Measurements from ENCODE around the gene CNGB1. TPM values are rescaled to one million over a fixed set of nuclear protein-coding genes. Genes with fewer than 3 reads are reported as not detected.

CNGB1 gene
- total and polyA plus RNA-seq, 8 donors: 0.08 to 18.0 (median 0.73) TPM; not detected in 5

DNA sequence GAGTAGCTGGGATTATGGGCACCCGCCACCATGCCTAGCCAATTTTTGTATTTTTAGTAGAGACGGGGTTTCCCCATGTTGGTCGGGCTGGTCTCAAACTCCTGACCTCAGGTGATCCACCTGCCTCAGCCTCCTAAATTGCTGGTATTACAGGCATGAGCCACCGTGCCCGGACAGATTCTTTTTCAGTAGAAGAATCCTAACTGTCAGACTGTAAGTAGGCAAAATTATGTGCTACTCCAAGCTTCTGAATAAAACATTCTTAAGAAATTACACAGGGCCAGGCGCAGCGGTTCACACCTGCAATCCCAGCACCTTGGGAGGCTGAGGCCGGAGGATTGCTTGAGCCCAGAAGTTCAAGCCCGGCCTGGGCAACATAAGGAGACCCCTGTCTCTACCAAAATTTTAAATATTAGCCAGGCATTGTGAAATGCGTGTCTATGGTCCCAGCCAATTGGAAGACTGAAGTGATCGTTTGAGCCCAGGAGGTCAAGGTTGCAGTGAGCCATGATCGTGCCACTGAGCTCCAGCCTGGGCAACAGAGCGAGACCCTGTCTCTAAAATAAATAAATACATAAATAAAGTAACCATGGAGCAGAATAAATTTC, 101.9 kb downstream of the CNGB1 start:
- no peaks in the 10 kb centered on the region for H3K4me1 ChIP-seq
- WGBS, 5 donors: 90 to 94% (median 93%) methylated on average over 13 of the region's 13 CpGs
- H3K4me3 ChIP-seq: no peak overlapping the region
- H3K27me3 ChIP-seq: peaks cover 0 to 16% (median 0%) of the 10 kb centered on the region in 3 donors
- H3K9me3 ChIP-seq: no peaks in the 10 kb centered on the region
- H3K36me3 ChIP-seq: no peaks in the 10 kb centered on the region
- no peak for TF ChIP-seq POLR2A (IDR thresholded peaks at IDR 0.05)
- TF ChIP-seq POLR2AphosphoS5 (IDR thresholded peaks at IDR 0.05): no peak
- TF ChIP-seq EP300 (IDR thresholded peaks at IDR 0.05): no peak
- TF ChIP-seq, protein P1, sequence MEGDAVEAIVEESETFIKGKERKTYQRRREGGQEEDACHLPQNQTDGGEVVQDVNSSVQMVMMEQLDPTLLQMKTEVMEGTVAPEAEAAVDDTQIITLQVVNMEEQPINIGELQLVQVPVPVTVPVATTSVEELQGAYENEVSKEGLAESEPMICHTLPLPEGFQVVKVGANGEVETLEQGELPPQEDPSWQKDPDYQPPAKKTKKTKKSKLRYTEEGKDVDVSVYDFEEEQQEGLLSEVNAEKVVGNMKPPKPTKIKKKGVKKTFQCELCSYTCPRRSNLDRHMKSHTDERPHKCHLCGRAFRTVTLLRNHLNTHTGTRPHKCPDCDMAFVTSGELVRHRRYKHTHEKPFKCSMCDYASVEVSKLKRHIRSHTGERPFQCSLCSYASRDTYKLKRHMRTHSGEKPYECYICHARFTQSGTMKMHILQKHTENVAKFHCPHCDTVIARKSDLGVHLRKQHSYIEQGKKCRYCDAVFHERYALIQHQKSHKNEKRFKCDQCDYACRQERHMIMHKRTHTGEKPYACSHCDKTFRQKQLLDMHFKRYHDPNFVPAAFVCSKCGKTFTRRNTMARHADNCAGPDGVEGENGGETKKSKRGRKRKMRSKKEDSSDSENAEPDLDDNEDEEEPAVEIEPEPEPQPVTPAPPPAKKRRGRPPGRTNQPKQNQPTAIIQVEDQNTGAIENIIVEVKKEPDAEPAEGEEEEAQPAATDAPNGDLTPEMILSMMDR (IDR thresholded peaks at IDR 0.05): no peak
- intact Hi-C loops (cut with DNase I; ENCODE audit: low total_unique reads): loop anchor here (10.0 kb wide), 1 partner anchor 74 kb away; no protein-coding TSS in a partner anchor
- no peak overlapping the region for H3K27ac ChIP-seq
- no peak for DNase-seq

DNA sequence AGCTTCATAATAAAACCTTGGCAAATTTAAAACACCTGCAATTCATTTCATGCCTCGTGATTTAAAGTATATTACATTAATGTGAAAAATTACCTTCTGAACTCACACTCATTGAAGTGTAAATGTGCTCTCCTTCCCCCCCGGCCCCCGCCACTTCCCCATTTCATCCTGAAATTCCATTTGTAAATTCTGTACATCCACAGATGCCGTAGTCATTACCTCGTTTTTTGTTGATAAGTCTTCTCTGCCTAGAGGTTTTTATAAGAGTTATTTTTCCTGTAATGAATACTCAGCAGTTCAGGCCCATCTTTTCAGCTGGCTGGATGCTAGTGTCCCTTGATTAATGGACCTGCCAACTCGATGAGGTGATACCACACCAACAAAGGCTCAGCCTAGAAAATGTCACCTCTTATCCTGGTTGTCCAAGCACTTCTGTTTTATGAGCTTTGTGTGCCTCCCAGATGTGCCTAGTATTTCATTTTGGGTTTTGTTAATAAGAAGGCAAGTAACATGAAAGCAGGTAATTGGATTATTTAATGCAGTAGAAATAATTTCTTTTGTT, 103.8 kb downstream of the CNGB1 start:
- no peaks in the 10 kb centered on the region for H3K27me3 ChIP-seq
- intact Hi-C loops (cut with DNase I; ENCODE audit: low total_unique reads): loop anchor here (10.0 kb wide), 1 partner anchor 72 kb away; no protein-coding TSS in a partner anchor
- 51 to 64% (median 59%) methylated on average over 6 of the region's 6 CpGs for WGBS, 5 donors
- DNase-seq: no peak
- no peaks in the 10 kb centered on the region for H3K36me3 ChIP-seq
- no peaks in the 10 kb centered on the region for H3K9me3 ChIP-seq
- no peak overlapping the region for H3K4me3 ChIP-seq
- peaks cover 3 to 9% (median 7%) of the 10 kb centered on the region in 4 donors for H3K4me1 ChIP-seq
- no peak overlapping the region for H3K27ac ChIP-seq
- TF ChIP-seq, protein P1 (IDR thresholded peaks at IDR 0.05): no peak
- TF ChIP-seq POLR2AphosphoS5 (IDR thresholded peaks at IDR 0.05): no peak
- no peak for TF ChIP-seq EP300 (IDR thresholded peaks at IDR 0.05)
- TF ChIP-seq POLR2A (IDR thresholded peaks at IDR 0.05): no peak

DNA sequence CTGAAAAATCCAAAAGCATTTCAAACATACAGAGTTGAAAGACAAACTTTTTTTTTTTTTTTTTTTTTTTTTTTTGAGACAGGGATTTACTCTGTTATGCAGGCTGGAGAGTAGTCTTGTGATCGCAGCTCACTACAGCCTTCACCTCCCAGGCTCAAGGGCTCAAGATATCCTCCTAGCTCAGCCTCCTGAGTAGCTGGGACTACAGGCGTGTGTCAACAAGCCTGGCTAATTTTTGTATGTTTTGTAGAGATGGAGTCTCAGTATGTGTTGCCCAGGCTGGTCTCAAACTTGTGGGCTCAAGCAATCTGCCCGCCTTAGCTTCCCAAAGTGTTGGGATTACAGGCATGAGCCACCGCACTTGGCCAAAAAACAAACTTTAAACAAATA, 104.4 kb downstream of the CNGB1 start:
- TF ChIP-seq POLR2A (IDR thresholded peaks at IDR 0.05): no peak
- TF ChIP-seq, protein P1 (IDR thresholded peaks at IDR 0.05): no peak
- TF ChIP-seq EP300 (IDR thresholded peaks at IDR 0.05): no peak
- TF ChIP-seq POLR2AphosphoS5 (IDR thresholded peaks at IDR 0.05): no peak
- Histone ChIP-seq H3K9me3 (no peaks in the 10 kb centered on the region), H3K27me3 (no peaks in the 10 kb centered on the region), H3K27ac (no peak overlapping the region), H3K4me3 (no peak overlapping the region), H3K36me3 (no peaks in the 10 kb centered on the region), H3K4me1 (peaks cover 3 to 9% (median 7%) of the 10 kb centered on the region in 4 donors)
- no peak for DNase-seq
- intact Hi-C loops (cut with DNase I; ENCODE audit: low total_unique reads): loop anchor here (10.0 kb wide), 1 partner anchor 72 kb away; no protein-coding TSS in a partner anchor
- 82 to 93% (median 88%) methylated on average over 4 of the region's 4 CpGs for WGBS, 5 donors

DNA sequence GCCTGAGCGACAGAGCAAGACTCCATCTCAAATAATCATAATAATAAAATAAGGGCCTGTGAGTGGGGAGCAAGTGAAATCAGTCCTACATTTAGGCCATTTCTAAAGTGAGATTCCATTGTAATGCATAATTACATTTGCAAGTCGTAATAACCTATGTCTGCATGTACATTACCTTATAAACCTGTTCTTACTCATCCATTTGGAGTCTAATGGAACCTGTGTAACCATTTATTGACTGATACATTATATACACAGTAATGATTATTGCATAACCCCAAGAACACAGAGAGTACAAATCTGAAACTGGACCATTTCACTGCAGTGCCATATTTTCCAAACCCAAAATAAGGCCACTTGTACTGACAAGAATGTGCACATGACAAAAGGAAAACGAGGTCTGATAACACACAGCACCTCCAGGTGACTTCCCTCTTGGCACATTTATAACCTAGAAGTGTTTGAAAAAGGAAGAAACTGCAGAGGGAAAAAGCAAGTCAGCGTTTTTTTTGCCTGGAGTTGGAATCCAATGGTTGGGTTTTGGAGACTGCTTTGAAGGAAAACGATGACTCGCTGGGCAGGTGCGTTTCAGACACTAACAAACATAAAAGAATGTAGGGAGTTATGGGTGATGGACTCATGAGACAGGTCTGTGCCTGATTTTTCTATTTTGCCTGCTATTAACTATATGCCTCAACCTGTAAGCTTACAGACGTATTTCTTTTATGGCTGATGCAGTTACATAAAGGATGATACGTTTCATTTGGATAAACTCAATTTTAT, 105.0 kb downstream of the CNGB1 start:
- H3K4me3 ChIP-seq: no peak overlapping the region
- H3K4me1 ChIP-seq: peaks cover 3 to 9% (median 7%) of the 10 kb centered on the region in 4 donors
- 59 to 72% (median 63%) methylated on average over 9 of the region's 9 CpGs for WGBS, 5 donors
- no peaks in the 10 kb centered on the region for H3K27me3 ChIP-seq
- TF ChIP-seq POLR2AphosphoS5 (IDR thresholded peaks at IDR 0.05) (no peak), EP300 (IDR thresholded peaks at IDR 0.05) (no peak), POLR2A (IDR thresholded peaks at IDR 0.05) (no peak)
- TF ChIP-seq, protein P1 (IDR thresholded peaks at IDR 0.05): no peak
- DNase-seq: no peak
- no peak overlapping the region for H3K27ac ChIP-seq
- intact Hi-C loops (cut with DNase I; ENCODE audit: low total_unique reads): loop anchor here (10.0 kb wide), 1 partner anchor 71 kb away; no protein-coding TSS in a partner anchor
- H3K9me3 ChIP-seq: no peaks in the 10 kb centered on the region
- no peaks in the 10 kb centered on the region for H3K36me3 ChIP-seq
